Osteocyte (in vitro differentiated cells): Measurements from ENCODE around the gene PCED1B. TPM values are rescaled to one million over a fixed set of nuclear protein-coding genes. Genes with fewer than 3 reads are reported as not detected.

Source experiments
- DNase-seq: peaks from one replicate; pipeline ENCODE4 v3.0.0; 2021; ENCODE audit warnings: mixed read lengths; ENCODE audit not compliant: unreplicated experiment; ENCODE audit errors: extremely low spot score
- H3K27ac Mint-ChIP-seq: one replicate; pipeline ENCODE4 v1.8.0; 2021; ENCODE audit warnings: mild to moderate bottlenecking, mixed read lengths; ENCODE audit not compliant: unreplicated experiment
- H3K27me3 Mint-ChIP-seq: one replicate; pipeline ENCODE4 v1.8.0; 2021; ENCODE audit warnings: mixed read lengths; ENCODE audit not compliant: unreplicated experiment
- H3K36me3 Mint-ChIP-seq: one replicate; pipeline ENCODE4 v1.8.0; 2021; ENCODE audit warnings: mixed read lengths; ENCODE audit not compliant: unreplicated experiment
- H3K4me1 Mint-ChIP-seq: one replicate; pipeline ENCODE4 v1.8.0; 2021; ENCODE audit warnings: mixed read lengths; ENCODE audit not compliant: unreplicated experiment
- H3K4me3 Mint-ChIP-seq: one replicate; pipeline ENCODE4 v1.8.0; 2021; ENCODE audit warnings: mild to moderate bottlenecking, moderate library complexity, mixed read lengths; ENCODE audit not compliant: unreplicated experiment
- H3K9me3 Mint-ChIP-seq: one replicate; pipeline ENCODE4 v1.8.0; 2021; ENCODE audit warnings: mixed read lengths; ENCODE audit not compliant: unreplicated experiment
- total RNA-seq: library from RNA; stranded (reverse); gene quantifications from 2 replicates; pipeline ENCODE4 v1.2.1, GENCODE V29; 2021
- TF ChIP-seq, protein P1 (sequence below): fragments of 200-600 bp; sonication (generic); IDR thresholded peaks from 2 replicates; pipeline ENCODE4 v1.5.0; 2021; ENCODE audit warnings: antibody characterized with exemption, mild to moderate bottlenecking, moderate library complexity

Gene PCED1B
- total RNA-seq, 1 donor from 2014 or later, result 1.6 TPM

DNA sequence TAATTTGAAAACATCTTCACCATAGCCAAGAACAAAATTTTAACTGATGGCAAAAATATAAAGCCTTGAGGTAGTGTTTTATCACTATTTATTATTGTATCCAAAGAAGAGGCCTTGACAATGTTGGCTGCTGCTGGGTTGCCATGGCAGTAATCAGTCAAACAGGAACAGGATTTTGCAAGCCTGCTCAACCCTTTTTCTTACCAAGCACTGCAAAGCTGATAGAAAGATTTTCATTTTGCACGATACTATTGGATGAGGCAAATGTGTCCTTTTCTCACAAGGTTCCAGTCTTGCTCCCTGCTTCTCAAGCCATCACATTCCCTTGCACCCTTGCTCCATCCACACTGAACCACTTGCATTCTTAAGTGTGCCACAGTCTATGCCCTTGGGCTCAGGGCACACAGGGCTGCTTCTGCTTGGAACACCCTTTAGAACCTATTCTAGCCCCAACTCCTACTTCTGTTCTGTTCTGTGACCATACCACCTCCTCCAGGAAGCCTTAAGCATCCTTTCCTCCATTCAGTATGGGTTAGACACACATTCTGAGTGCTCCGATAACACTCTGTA lies 76.8 kb downstream of the PCED1B start:
- H3K4me1 Mint-ChIP-seq, result peaks cover 3% of the 10 kb centered on the region
- no peak for DNase-seq
- no peaks in the 10 kb centered on the region for H3K36me3 Mint-ChIP-seq
- peaks cover 25% of the 10 kb centered on the region for H3K9me3 Mint-ChIP-seq
- H3K27ac Mint-ChIP-seq, result no peak overlapping the region
- H3K27me3 Mint-ChIP-seq, result no peaks in the 10 kb centered on the region
- TF ChIP-seq, protein P1, sequence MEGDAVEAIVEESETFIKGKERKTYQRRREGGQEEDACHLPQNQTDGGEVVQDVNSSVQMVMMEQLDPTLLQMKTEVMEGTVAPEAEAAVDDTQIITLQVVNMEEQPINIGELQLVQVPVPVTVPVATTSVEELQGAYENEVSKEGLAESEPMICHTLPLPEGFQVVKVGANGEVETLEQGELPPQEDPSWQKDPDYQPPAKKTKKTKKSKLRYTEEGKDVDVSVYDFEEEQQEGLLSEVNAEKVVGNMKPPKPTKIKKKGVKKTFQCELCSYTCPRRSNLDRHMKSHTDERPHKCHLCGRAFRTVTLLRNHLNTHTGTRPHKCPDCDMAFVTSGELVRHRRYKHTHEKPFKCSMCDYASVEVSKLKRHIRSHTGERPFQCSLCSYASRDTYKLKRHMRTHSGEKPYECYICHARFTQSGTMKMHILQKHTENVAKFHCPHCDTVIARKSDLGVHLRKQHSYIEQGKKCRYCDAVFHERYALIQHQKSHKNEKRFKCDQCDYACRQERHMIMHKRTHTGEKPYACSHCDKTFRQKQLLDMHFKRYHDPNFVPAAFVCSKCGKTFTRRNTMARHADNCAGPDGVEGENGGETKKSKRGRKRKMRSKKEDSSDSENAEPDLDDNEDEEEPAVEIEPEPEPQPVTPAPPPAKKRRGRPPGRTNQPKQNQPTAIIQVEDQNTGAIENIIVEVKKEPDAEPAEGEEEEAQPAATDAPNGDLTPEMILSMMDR, result no peak
- H3K4me3 Mint-ChIP-seq, result no peak overlapping the region

DNA sequence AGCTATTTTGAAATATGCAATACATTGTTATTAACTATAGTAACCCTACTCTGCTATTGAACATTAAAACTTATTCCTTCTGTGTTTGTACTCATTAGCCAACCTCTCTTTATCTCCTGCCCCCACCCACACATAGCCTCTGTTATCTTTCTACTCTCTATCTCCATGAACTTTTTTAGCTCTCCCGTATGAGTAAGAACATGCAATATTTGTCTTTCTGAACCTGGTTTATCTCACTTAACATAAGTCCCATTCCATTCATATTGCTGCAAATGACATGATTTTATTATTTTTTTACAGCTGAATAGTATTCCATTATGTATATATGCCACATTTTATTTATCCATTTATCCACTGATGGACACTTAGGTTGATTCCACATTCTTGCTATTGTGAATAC lies 79.4 kb downstream of the PCED1B start:
- Mint-ChIP-seq H3K27me3 (no peaks in the 10 kb centered on the region), H3K27ac (no peak overlapping the region), H3K4me3 (no peak overlapping the region), H3K9me3 (peaks cover 17% of the 10 kb centered on the region), H3K36me3 (peaks cover 2% of the 10 kb centered on the region), H3K4me1 (peaks cover 3% of the 10 kb centered on the region)
- TF ChIP-seq, protein P1, result no peak
- DNase-seq, result no peak

DNA sequence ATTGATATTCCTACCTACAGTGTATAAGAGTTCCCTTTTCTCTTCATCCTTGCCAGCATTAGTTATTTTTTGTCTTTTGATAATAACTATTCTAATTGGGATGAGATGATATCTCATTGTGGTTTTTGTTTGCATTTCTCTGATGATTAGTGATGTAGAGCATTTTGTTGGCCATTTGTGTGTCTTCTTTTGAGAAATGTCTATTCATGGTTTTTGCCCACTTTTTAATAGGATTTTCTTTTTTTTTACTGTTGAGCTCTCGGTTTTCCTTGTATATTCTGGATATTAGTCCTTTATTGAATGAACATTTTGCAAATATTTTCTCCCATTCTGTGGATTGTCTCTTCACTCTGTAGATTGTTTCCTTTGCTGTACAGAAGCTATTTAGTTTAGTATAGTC lies 79.9 kb downstream of the PCED1B start:
- Mint-ChIP-seq H3K36me3 (peaks cover 2% of the 10 kb centered on the region), H3K4me1 (peaks cover 3% of the 10 kb centered on the region), H3K9me3 (peaks cover 17% of the 10 kb centered on the region), H3K4me3 (no peak overlapping the region), H3K27ac (no peak overlapping the region), H3K27me3 (no peaks in the 10 kb centered on the region)
- no peak for DNase-seq
- TF ChIP-seq, protein P1, result no peak

DNA sequence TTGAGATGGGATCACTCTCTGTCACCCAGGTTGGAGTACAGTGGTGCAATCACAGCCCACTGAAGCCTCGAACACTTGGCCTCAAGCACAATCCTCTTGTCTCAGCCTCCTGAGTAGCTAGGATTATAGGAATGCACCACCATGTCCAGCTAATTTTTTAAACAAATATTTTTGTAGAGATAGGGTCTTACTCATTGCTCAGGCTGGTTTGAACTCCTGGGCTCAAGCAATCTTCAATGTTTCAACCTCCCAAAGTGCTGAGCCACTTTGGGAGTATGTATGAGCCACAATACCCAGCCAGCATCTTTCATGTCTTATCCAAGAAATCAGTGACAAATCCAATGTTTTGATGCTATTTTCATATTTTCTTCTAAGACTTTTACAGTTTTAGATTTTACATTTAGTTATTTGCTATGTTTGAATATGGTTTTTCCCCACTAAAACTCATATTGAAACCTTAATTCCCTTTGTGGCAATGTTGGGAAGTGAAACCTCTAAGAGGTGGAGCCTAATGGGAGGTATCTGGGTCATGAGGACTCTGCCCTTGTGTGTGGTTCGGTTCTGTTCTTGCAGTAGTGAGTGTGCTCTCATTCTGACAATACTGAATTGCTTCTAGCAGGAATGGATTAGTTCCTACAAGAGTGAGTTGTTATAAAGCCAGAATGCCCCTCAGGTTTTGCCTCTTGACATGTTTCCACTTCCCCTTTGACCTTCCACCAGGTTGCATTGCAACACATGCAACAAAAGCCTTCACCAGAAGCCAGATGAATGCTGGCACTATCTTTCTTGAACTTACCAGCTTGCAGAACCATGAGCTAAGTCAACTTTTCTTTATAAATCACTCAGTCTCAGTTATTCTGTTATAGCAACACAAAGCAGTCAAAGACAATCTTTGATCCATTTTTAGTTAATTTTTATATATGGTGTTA lies 81.2 kb downstream of the PCED1B start:
- DNase-seq, result no peak
- H3K27me3 Mint-ChIP-seq, result no peaks in the 10 kb centered on the region
- peaks cover 17% of the 10 kb centered on the region for H3K9me3 Mint-ChIP-seq
- H3K27ac Mint-ChIP-seq, result no peak overlapping the region
- H3K4me3 Mint-ChIP-seq, result no peak overlapping the region
- TF ChIP-seq, protein P1, result no peak
- peaks cover 3% of the 10 kb centered on the region for H3K4me1 Mint-ChIP-seq
- H3K36me3 Mint-ChIP-seq, result peaks cover 2% of the 10 kb centered on the region

DNA sequence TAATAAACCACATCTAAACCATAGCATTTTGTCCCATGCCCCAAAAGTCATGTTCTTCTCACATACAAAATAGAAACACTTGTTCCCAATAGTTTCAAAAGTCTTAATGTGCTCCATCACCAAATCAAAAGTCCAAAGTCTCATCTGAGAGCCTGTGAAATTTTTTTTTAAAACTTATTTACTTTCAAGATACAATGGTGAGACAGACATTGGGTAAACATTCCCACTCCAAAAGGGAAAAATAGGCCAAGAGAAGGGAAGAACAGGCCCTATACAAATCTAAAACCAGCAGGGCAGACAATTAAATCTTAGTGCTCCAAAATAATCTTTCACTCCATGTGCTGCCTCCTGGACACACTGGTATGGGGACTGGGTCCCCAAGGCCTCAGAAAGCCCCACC lies 84.7 kb downstream of the PCED1B start:
- H3K27me3 Mint-ChIP-seq, result no peaks in the 10 kb centered on the region
- H3K27ac Mint-ChIP-seq, result no peak overlapping the region
- H3K9me3 Mint-ChIP-seq, result peaks cover 9% of the 10 kb centered on the region
- peaks cover 2% of the 10 kb centered on the region for H3K36me3 Mint-ChIP-seq
- TF ChIP-seq, protein P1, result no peak
- no peak for DNase-seq
- H3K4me3 Mint-ChIP-seq, result no peak overlapping the region
- no peaks in the 10 kb centered on the region for H3K4me1 Mint-ChIP-seq
